WTC11 (cell line): Measurements from ENCODE around the gene PDCD1LG2. TPM values are rescaled to one million over a fixed set of nuclear protein-coding genes. Genes with fewer than 3 reads are reported as not detected.

Experiments used
- ATAC-seq: fragments of 200-7000 bp; cut with Tn5 transposase; 2 replicates; pipeline ENCODE4 v1.10.0; 2021; ENCODE audit warnings: mild to moderate bottlenecking, moderate library complexity
- CTCF ChIA-PET: fragments of 300-600 bp; sonication (Branson Sonifier 250); formaldehyde crosslinking; loops from one replicate; lab custom pipeline; 2021; ENCODE audit warnings: antibody characterized with exemption; lab: Charles Lee
- POLR2A ChIA-PET: fragments of 350-600 bp; sonication (Branson Sonifier 250); formaldehyde crosslinking; loops from one replicate; lab custom pipeline; 2021; ENCODE audit warnings: antibody characterized with exemption; lab: Charles Lee
- DNase-seq: peaks from one replicate; pipeline ENCODE4 v3.0.0; 2021; ENCODE audit warnings: low spot score
- H3K27ac Mint-ChIP-seq: 2 replicates; pipeline ENCODE4 v1.8.0; 2021; ENCODE audit warnings: mixed read lengths
- H3K27me3 Mint-ChIP-seq: 2 replicates; pipeline ENCODE4 v1.8.0; 2021; ENCODE audit warnings: low read depth, mild to moderate bottlenecking, moderate library complexity, mixed read lengths
- H3K36me3 Mint-ChIP-seq: 2 replicates; pipeline ENCODE4 v1.8.0; 2021; ENCODE audit warnings: mixed read lengths
- H3K4me1 Mint-ChIP-seq: 2 replicates; pipeline ENCODE4 v1.8.0; 2022; ENCODE audit warnings: mixed read lengths
- H3K4me3 Mint-ChIP-seq: 2 replicates; pipeline ENCODE4 v1.8.0; 2021; ENCODE audit warnings: mild to moderate bottlenecking, moderate library complexity, mixed read lengths
- H3K9me3 Mint-ChIP-seq: 2 replicates; pipeline ENCODE4 v1.8.0; 2021; ENCODE audit warnings: mixed read lengths
- AR ChIP-seq: fragments of 250-450 bp; sonication (Bioruptor Pico); IDR thresholded peaks from 2 replicates; pipeline ENCODE4 v1.9.0; 2021; ENCODE audit warnings: mild to moderate bottlenecking
- ARID4B ChIP-seq: sonication (generic); formaldehyde crosslinking; IDR thresholded peaks from 2 replicates; pipeline ENCODE4 v1.8.0; 2023; ENCODE audit warnings: missing genetic modification reagents, mild to moderate bottlenecking, borderline replicate concordance
- CTCF ChIP-seq: fragments of 200-600 bp; IDR thresholded peaks from 2 replicates; pipeline ENCODE4 v1.8.0; 2022; ENCODE audit warnings: antibody characterized with exemption
- JAZF1 ChIP-seq: fragments of 250-450 bp; sonication (Bioruptor Pico); IDR thresholded peaks from 2 replicates; pipeline ENCODE4 v1.9.0; 2021; ENCODE audit warnings: moderate library complexity, mild to moderate bottlenecking, inconsistent platforms
- MYBL2 ChIP-seq: sonication (generic); formaldehyde crosslinking; IDR thresholded peaks from 2 replicates; pipeline ENCODE4 v1.8.1; 2023; ENCODE audit warnings: mild to moderate bottlenecking, moderate library complexity, missing genetic modification reagents
- OVOL2 ChIP-seq: fragments of 250-450 bp; sonication (Bioruptor Pico); IDR thresholded peaks from 2 replicates; pipeline ENCODE4 v1.9.0; 2021; ENCODE audit warnings: mild to moderate bottlenecking, borderline replicate concordance
- PRDM15 ChIP-seq: sonication (generic); formaldehyde crosslinking; IDR thresholded peaks from 2 replicates; pipeline ENCODE4 v1.8.0; 2022; ENCODE audit warnings: missing genetic modification reagents
- RORB ChIP-seq: fragments of 250-450 bp; sonication (Bioruptor Pico); IDR thresholded peaks from 2 replicates; pipeline ENCODE4 v1.9.0; 2021; ENCODE audit warnings: mild to moderate bottlenecking
- TEAD1 ChIP-seq: sonication (generic); formaldehyde crosslinking; IDR thresholded peaks from 2 replicates; pipeline ENCODE4 v1.8.0; 2022; ENCODE audit warnings: mild to moderate bottlenecking, missing genetic modification reagents
- TP53 ChIP-seq: sonication (generic); formaldehyde crosslinking; IDR thresholded peaks from 2 replicates; pipeline ENCODE4 v1.8.1; 2023; ENCODE audit warnings: mild to moderate bottlenecking, missing genetic modification reagents
- ZNF423 ChIP-seq: fragments of 250-450 bp; sonication (Bioruptor Pico); IDR thresholded peaks from 2 replicates; pipeline ENCODE4 v2.1.2; 2022; ENCODE audit warnings: mild to moderate bottlenecking, moderate library complexity
- total RNA-seq: library from RNA; stranded (reverse); gene quantifications from 3 replicates; pipeline ENCODE4 v1.2.3, GENCODE V29; 2021

PDCD1LG2 gene
- total RNA-seq, 1 experiment from 2014 or later: not detected

DNA sequence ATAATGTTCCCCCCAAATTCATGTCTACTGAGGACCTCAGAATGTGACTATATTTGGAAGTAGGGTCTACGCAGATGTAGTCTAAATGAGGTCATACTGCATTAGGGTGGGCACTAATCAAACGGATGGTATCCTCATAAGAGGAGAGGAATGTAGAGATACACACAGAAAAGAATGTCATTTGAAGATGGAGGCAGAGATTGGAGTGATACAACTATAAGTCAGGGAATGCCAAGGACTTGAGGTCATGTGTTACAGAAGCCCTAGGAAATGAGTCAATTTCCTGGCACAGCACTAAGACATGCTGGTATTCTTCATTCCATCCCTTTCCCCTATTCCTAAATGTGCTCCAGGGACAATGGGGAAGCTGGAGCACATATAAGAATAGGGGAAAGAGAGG lies 758 bp upstream of the PDCD1LG2 start (continued):
- no peak for TF ChIP-seq ARID4B (CRISPR knock-in tag)

DNA sequence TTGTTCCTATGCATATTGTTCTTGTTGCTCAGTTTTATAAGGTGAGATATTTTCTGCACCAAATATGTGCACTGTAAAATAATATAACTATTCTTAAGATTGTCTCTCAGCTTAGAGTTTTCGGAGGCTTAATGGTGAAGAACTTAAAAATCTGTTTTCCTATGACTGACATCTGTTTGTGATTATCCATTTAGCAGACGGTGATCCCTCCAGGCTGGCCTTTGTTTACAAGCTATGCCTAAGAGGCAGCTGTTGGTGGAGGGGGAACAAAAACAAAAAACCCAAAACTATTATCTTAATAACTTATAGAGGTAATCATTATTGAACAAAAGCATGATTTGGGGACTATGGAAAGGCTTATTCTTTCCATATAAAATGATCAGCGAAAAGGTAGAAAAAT lies 658 bp downstream of the PDCD1LG2 start:
- Mint-ChIP-seq H3K27me3 (no peaks in the 10 kb centered on the region; the same call in 1 of the 2 replicates), H3K4me3 (no peak overlapping the region), H3K4me1 (peaks cover 7% of the 10 kb centered on the region), H3K27ac (no peak overlapping the region), H3K36me3 (no peaks in the 10 kb centered on the region), H3K9me3 (peaks cover 10% of the 10 kb centered on the region)
- CTCF ChIA-PET: interaction anchor here (0.6 kb wide), 2 partner anchors 61 to 89 kb away, joined by 3 to 4 read pairs; partner anchors contain the start of gene CD274
- POLR2A ChIA-PET: no interaction called here
- ATAC-seq: no peak
- no peak for TF ChIP-seq MYBL2
- no peak for TF ChIP-seq ZNF423
- TF ChIP-seq AR (CRISPR knock-in tag): no peak
- TF ChIP-seq OVOL2 (CRISPR knock-in tag): no peak
- no peak for TF ChIP-seq JAZF1
- TF ChIP-seq RORB (CRISPR knock-in tag): no peak
- no peak for DNase-seq

GRCh38 chr9:5511476-5511875 lies 1.1 kb downstream of the PDCD1LG2 start:
- H3K4me1 Mint-ChIP-seq: peaks cover 7% of the 10 kb centered on the region

More at GRCh38 chr9:5511476-5511875, 1.1 kb downstream of the PDCD1LG2 start:
- Mint-ChIP-seq H3K9me3 (peaks cover 10% of the 10 kb centered on the region), H3K27me3 (no peaks in the 10 kb centered on the region; the same call in 1 of the 2 replicates), H3K27ac (no peak overlapping the region), H3K36me3 (no peaks in the 10 kb centered on the region), H3K4me3 (no peak overlapping the region)
- ATAC-seq: no peak
- no peak for DNase-seq
- CTCF ChIA-PET: interaction anchor here (0.6 kb wide), 1 partner anchor 61 kb away, joined by 3 read pairs; the partner anchor contains the start of gene CD274
- TF ChIP-seq TEAD1 (CRISPR knock-in tag): no peak
- no peak for TF ChIP-seq RORB (CRISPR knock-in tag)
- TF ChIP-seq TP53: no peak
- no peak for TF ChIP-seq CTCF
- TF ChIP-seq PRDM15 (CRISPR knock-in tag): no peak
- POLR2A ChIA-PET: no interaction called here
